Tibial nerve (tissue), 4 donors: ENCODE data around the gene NCMAP.

Experiments used
- CTCF ChIP-seq, 5 experiments: fragments of 200-600 bp in 3 of 5; fragments of 450-650 bp in 2 of 5; sonication (generic) in 3 of 5; IDR thresholded peaks; one replicate each; pipeline ENCODE4 v1.5.1; 2016 to 2019; ENCODE audit warnings: antibody characterized with exemption in 5 of 5, mild to moderate bottlenecking in 3 of 5, moderate library complexity in 2 of 5
- EP300 ChIP-seq, 2 donors: sonication (generic); formaldehyde crosslinking; IDR thresholded peaks; one replicate each; pipeline ENCODE4 v1.6.1; 2017; ENCODE audit warnings: antibody characterized with exemption in 2 of 2, mild to moderate bottlenecking in 1 of 2
- POLR2A ChIP-seq, 2 donors: fragments of 450-650 bp; IDR thresholded peaks; one replicate each; pipeline ENCODE4 v1.6.1; 2017; ENCODE audit warnings: antibody characterized with exemption in 2 of 2, mild to moderate bottlenecking in 2 of 2, moderate library complexity in 2 of 2

- TF ChIP-seq EP300 (IDR thresholded peaks at IDR 0.05) (no peak), POLR2A (IDR thresholded peaks at IDR 0.05) (no peak), CTCF (IDR thresholded peaks at IDR 0.05) (no peak)
These were observed 39.4 kb upstream of the NCMAP start for GRCh38 chr1:24516506-24516905.
